CMK (cell line): ENCODE results near the gene ELN.

Source experiments
- DNase-seq: peaks from one replicate; pipeline ENCODE4 v3.0.0-alpha.2; 2010; ENCODE audit warnings: low read depth

ELN gene

DNA sequence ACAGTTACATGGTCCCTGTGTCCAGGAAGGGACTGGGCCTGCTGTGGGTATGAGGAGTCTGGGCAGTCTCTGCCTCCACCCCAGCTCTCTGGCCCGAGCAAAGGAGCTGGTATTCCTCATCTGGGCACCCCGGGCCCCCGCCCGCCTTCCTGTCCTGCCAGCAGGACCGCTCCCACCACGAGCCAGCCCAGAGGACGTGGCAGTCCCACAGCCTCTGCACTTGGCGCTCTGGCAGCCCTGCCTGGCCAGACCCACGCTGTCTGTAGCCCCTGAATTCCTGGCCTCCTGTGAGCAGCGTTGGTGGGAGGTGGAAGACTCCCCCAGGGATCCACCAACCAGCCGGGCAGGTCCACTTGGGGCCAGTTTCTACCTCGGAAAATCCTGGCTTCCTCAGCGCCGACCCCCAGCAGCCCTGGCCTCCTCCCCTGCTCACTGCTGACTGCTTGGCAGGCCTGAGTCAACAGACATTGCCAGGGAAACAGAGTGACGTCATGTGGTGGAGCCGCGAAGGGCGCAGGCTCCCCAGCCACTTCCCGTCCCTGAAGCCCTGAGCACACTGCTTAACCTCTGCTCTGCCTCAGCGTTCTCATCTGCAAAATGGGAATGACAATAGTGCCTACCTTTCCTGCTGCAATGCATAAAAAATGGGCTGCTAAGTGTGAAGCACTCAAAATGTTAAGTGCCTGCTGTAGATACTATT, 34.0 kb downstream of the ELN start:
- DNase-seq, result peak; percentile 55

DNA sequence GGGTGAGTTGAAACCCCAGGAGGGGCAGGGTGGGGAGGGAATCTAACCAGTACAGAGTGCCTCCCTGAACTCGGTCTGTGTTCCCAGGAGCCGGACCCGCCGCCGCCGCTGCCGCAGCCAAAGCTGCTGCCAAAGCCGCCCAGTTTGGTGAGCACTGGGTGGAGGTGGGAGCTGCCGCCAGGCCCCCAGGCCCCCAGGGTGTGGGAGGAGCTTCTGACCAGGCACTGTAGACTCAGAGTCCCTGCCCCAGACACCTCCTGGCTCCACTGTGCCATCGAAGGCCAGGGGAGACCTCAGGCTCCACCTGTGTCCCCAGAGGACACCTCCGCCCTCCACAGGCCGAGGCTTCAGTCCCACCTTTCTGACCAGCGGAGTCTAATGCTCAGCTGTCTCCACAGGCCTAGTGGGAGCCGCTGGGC, 35.3 kb downstream of the ELN start:
- DNase-seq, result no peak

GRCh38 chr7:74063646-74064045, 35.7 kb downstream of the ELN start:
- DNase-seq, result no peak

DNA sequence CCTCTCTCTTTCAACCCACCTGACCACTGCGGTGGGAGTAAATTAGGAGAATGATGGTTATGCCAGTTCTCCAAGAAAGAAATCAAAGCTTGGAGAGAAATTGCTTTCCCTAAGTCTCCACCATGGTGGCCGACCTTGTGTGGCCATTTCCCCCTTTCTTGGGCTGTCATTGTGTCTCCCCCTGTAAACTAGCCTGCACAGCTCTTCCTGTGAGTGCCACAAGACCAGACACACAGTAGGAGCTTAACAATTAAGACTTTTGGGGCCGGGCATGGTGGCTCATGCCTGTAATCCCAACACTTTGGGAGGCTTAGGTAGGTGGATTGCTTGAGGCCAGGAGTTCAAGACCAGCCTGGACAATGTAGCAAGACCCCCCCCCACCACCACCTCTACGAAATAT, 36.7 kb downstream of the ELN start:
- no peak for DNase-seq

GRCh38 chr7:74066626-74067025, 38.7 kb downstream of the ELN start:
- no peak for DNase-seq

DNA sequence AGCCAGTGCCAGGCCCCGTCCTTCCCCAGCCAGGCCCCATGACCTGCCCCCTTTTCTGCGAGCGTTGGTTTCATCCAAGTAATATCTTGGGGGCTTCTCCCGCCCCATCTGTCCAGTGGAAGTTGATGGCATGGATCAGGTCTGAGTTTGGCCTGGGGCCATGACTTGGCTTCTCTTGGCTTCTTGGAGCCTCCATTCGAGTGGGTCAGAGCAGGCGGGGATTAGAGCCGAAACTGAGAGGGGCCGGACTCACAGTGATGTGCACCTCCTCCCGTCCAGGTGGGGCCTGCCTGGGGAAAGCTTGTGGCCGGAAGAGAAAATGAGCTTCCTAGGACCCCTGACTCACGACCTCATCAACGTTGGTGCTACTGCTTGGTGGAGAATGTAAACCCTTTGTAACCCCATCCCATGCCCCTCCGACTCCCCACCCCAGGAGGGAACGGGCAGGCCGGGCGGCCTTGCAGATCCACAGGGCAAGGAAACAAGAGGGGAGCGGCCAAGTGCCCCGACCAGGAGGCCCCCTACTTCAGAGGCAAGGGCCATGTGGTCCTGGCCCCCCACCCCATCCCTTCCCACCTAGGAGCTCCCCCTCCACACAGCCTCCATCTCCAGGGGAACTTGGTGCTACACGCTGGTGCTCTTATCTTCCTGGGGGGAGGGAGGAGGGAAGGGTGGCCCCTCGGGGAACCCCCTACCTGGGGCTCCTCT, 40.6 kb downstream of the ELN start:
- no peak for DNase-seq

GRCh38 chr7:74069086-74069541, 41.1 kb downstream of the ELN start:
- no peak for DNase-seq

DNA sequence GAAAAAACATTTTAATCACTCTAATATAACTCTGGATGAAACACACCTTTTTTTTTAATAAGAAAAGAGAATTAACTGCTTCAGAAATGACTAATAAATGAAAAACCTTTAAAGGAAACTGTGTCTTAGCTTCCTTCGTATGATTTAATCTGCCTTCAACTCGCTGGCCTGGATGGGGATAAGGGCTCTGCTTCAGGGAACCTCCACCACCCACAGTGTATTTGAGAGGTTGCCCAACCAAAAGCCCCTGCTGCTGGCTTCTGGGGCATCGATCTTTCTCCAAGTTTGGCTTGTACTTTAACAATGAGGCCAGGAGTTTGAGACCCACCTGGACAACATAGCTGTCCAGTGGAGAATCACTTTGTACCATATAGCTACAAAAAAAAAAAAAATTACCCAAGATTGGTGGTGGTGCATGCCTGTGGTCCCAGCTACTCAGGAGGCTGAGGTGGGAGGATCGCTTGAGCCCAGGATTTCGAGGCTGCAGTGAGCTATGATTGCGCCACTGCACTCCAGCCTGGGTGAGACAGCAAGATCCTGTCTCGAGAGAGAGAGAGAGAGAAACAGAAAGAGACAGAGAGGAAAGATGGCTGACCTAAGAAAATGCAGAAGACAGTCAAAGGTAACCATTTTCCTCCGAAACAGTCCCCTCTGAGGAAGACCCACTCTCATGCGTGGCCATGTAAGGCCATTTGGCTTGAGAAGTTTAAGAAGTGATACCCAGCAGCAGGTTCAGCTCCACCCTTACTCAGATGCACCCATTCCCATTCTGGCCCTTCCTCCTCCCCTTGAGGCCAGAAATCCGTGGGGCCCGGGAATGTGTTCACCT, 42.0 kb downstream of the ELN start:
- no peak for DNase-seq

- DNase-seq, result no peak
Observed at GRCh38 chr7:74070619-74070921, 42.6 kb downstream of the ELN start.

DNA sequence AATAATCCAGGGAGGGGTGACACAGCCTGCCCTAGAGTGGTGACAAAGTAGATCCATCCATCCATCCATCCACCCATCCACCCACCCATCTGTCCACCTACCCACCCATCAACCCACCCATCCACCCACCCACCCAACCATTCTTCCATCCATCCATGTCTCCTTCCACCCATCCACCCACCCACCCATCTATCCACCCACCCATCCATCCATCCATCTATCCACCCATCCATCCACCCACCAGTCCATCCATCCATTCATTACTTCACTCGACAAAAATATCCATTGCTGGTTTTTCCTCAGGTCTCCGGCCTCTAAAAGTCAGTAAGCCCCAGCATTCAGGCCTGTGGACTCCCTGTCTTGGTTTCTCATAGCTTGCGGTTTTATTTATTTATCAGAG, 43.1 kb downstream of the ELN start:
- no peak for DNase-seq

DNA sequence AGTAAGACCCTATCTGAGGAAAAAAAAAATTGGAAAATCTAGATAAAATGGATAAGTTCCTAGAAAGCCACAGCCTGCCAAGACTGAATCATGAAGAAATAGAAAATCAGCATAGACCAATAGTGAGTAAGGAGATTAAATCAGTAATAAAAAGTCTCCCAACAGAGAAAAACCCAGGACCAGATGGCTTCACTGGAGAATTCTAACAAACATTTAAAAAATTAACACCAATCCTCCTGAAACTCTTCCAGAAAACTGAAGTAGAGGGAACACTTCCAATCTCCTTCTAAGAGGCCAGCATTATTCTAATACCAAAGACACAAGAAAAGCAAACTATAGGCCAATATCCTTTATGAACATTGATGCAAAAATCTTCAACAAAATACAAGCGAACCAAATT, 46.8 kb downstream of the ELN start:
- no peak for DNase-seq

GRCh38 chr7:74078461-74078860, 50.5 kb downstream of the ELN start:
- no peak for DNase-seq

DNA sequence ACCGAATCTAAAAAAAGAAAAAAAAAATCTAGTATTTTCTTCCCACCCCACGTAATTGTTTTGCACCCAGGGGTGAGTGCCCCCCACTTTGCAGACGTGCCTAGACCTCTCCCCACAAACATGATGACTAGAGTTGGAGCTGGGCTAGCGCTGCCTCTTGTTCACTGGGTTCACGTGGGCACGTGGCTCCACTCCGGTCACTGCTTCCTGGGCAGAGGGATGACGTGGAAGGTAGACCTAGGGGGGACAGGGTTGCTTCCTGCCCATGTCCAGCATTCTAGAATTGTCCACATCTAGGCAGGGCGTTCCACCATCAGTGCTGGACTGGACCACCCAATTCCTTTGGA, 54.8 kb downstream of the ELN start:
- DNase-seq, result no peak

DNA sequence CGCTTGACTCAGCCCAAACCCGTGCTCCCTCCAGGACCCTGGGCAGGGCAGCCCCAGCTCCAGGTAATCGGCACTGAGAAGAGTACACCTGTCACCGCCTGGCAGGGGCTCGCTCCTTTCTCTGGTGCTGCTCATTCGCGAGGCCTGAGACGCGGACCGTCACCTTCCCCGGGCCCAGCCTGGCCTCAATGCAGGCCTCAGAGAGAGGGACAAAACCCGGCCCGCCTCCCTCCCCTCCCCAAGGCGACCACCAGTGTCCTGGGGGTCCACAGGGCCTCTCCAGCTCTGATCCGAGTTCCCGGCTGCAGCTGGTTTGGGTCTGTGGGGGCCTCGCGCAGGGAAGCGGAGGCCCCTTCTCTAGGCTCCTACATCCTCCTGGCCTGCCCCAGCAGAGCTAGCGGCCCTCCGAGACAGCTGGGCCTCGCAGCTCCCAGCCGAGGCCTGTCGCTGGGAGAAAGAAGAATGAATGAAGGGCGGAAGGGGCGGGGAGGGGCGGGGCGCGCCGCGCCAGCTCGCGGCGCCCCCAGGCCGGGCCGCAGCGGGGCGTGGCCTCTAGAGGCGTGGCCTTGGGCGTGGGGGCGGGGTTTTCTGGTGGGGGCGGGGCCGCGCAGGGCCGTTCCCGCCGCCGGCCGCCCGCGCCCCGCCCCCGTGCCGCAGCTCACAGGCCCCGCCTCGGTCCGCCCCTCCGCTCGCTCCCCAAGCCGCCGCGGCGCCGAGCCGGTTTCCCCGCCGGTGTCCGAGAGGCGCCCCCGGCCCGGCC, 55.3 kb downstream of the ELN start, which contains the start of gene LIMK1:
Gene LIMK1, plus strand, starts transcription at position 688 of the 760 bp plus-strand sequence. CDS start 187 bp downstream, outside the sequence.
- peak; percentile 59 for DNase-seq

GRCh38 chr7:74083928-74084721, 56.2 kb downstream of the ELN start:
- DNase-seq, result no peak

- DNase-seq, result no peak
Observed at GRCh38 chr7:74084722-74085578, 57.0 kb downstream of the ELN start.

DNA sequence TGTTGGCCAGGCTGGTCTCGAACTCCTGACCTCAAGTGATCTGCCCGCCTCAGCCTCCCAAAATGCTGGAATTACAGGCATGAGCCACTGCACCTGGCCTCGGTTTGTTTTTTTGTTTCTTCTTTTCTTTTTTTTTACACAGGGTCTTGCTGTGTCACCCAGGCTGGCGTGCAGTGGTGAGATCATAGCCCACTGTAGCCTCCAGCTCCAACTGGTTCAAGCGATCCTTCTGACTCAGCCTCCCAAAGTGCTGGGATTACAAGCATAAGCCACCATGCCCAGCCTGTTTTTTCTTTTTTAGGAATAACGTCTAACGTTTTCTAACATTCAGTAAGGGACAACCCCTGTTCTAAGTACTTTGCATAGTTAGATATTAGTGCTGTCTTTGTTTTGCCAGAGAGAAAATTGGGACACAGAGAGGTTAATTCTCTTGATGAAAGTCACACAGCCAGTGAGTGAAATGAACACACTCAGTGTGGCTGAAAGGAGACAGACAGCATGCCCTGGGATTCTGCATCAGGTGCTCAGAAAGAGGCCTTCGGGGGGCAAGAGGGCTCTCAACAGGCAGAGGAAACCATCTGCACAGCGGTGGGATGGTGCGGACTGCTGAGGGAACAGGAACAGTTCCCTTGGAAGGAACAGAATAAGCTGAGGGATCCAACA, 59.9 kb downstream of the ELN start:
- no peak for DNase-seq

DNA sequence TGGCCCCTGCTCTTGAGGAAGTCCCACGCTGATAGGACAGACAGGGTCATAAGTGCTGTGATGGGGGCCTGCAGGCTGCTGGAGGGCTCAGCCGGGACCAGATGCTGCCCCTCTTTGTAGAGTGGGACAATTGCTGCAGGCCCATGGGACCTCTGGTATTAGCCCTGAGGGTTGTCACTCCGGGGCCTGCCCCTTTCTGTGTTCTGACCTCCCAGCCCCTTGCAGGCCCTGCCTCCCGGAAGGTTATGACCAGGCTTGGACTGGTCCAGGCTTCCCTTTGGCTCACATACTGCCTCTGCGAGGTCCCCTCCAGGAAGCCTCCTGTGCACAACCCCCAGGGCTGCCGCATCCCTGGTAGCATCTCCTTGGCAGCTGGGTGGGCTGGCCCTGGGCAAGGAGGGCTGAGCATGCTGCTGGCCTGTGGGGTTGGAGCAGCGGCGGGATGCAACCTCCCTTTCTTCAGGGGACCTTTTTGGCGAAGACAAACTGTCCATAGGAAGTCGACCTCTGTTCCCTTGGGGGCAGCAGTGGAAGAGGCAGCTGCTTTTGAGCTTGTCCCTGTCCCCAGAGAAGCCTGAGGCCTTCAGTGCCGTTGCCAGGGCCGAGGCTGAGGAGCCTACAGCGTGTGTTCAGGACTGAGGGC, 64.5 kb downstream of the ELN start:
- no peak for DNase-seq

DNA sequence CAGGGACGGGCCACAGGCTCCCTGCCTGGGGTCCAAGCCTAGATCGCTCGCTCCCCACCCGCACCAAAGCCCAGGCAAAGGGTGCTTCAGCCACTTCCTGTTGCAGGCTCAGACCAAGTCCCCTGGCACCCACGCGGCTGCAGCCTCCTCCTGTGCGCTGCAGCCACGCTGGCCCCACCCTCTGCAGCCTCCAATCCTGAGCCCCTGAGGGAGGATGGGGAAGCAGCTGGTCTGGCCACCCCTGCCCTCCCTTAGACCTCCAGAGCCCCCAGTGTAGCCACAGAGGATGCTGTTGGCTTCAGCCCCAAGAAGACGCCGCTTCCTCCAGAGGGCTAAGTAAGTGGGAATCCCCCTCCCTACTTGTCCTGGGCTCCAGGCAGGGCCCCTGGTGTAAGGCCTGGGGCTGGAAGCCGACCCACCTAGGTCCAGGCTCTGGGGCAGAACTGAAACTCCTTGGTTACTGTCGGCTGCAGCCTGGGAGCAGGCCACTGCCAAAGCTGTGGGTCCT, 65.0 kb downstream of the ELN start:
- peak; percentile 69 for DNase-seq
